Activated CD4-positive, alpha-beta memory T cell treated with anti-CD3 and anti-CD28 coated beads, Interleukin-2, amount 10 ng/mL, durations not matched to agents 7 days and 5 days (primary cell): ENCODE measurements around the gene SPAG7. TPM values are rescaled to one million over a fixed set of nuclear protein-coding genes. Genes with fewer than 3 reads are reported as not detected.
A peak's percentile ranks its signal among the peaks of the same experiment; 100 is the strongest.

Experiments
- CTCF ChIA-PET: fragments of 350-600 bp; sonication (Branson Sonifier 250); formaldehyde crosslinking; loops from one replicate; lab custom pipeline; 2021; ENCODE audit warnings: antibody characterized with exemption, inconsistent platforms; lab: Charles Lee
- POLR2A ChIA-PET: fragments of 350-600 bp; sonication (Branson Sonifier 250); formaldehyde crosslinking; loops from one replicate; lab custom pipeline; 2021; ENCODE audit warnings: antibody characterized with exemption; lab: Charles Lee
- DNase-seq: peaks from one replicate; pipeline ENCODE4 v3.0.0-alpha.2; 2020
- H3K27ac Mint-ChIP-seq: one replicate; pipeline ENCODE4 v1.8.0; 2021; ENCODE audit warnings: mild to moderate bottlenecking, mixed read lengths
- H3K27me3 Mint-ChIP-seq: one replicate; pipeline ENCODE4 v1.8.0; 2021; ENCODE audit warnings: mixed read lengths
- H3K36me3 Mint-ChIP-seq: one replicate; pipeline ENCODE4 v1.8.0; 2021; ENCODE audit warnings: low read depth, mixed read lengths
- H3K4me1 Mint-ChIP-seq: one replicate; pipeline ENCODE4 v1.8.0; 2021; ENCODE audit warnings: mixed read lengths
- H3K4me3 Mint-ChIP-seq: one replicate; pipeline ENCODE4 v1.8.0; 2021; ENCODE audit warnings: mild to moderate bottlenecking, mixed read lengths
- H3K9me3 Mint-ChIP-seq: one replicate; pipeline ENCODE4 v1.8.0; 2021; ENCODE audit warnings: mixed read lengths
- total RNA-seq, 2 experiments: library from RNA; stranded (reverse); gene quantifications; one replicate each; pipeline ENCODE4 v1.2.3, GENCODE V29; 2021

The SPAG7 gene
- total RNA-seq, 2 experiments from 2014 or later: 53.0 to 58.2 TPM

- Mint-ChIP-seq H3K27ac (no peak overlapping the region), H3K36me3 (peaks cover 46% of the 10 kb centered on the region), H3K27me3 (no peaks in the 10 kb centered on the region), H3K4me3 (no peak overlapping the region), H3K4me1 (peaks cover 14% of the 10 kb centered on the region), H3K9me3 (no peaks in the 10 kb centered on the region)
- ChIA-PET POLR2A (interaction anchor here (8.6 to 15.5 kb wide), 2 partner anchors 16 to 24 kb away, joined by 78 to 711 read pairs; partner anchors contain the start of genes CAMTA2, ENO3, PFN1 and RNF167), CTCF (no interaction called here)
- DNase-seq: no peak
Measured at GRCh38 chr17:4972322-4972721, 4.7 kb upstream of the SPAG7 start.

GRCh38 chr17:4971826-4972225, 4.2 kb upstream of the SPAG7 start:
- no peaks in the 10 kb centered on the region for H3K27me3 Mint-ChIP-seq
- ChIA-PET POLR2A (interaction anchor here (1.5 to 15.5 kb wide), 3 partner anchors 8 to 24 kb away, joined by 8 to 711 read pairs (median 78); partner anchors contain the start of genes CAMTA2, ENO3, PFN1 and RNF167), CTCF (interaction anchor here (1.2 to 1.7 kb wide), 3 partner anchors 8 to 90 kb away, joined by 4 to 9 read pairs (median 5); partner anchors contain the start of gene CAMTA2)
- DNase-seq: no peak
- H3K4me3 Mint-ChIP-seq: no peak overlapping the region
- H3K36me3 Mint-ChIP-seq: peaks cover 41% of the 10 kb centered on the region
- H3K4me1 Mint-ChIP-seq: peaks cover 14% of the 10 kb centered on the region
- no peaks in the 10 kb centered on the region for H3K9me3 Mint-ChIP-seq
- H3K27ac Mint-ChIP-seq: no peak overlapping the region

GRCh38 chr17:4970273-4970672, 2.7 kb upstream of the SPAG7 start:
- CTCF ChIA-PET: interaction anchor here (1.0 to 1.7 kb wide), 5 partner anchors 11 to 92 kb away, joined by 3 to 9 read pairs (median 4); partner anchors contain the start of genes CAMTA2 and CHRNE
- H3K4me3 Mint-ChIP-seq: no peak overlapping the region
- peak overlapping the region; percentile 62 for H3K27ac Mint-ChIP-seq
- H3K36me3 Mint-ChIP-seq: peaks cover 44% of the 10 kb centered on the region
- DNase-seq: no peak
- no peaks in the 10 kb centered on the region for H3K9me3 Mint-ChIP-seq
- no peaks in the 10 kb centered on the region for H3K27me3 Mint-ChIP-seq
- POLR2A ChIA-PET: interaction anchor here (0.8 to 15.5 kb wide), 6 partner anchors 10 to 53 kb away, joined by 4 to 711 read pairs (median 24); partner anchors contain the start of genes CAMTA2, ENO3, INCA1 and KIF1C
- H3K4me1 Mint-ChIP-seq: peaks cover 25% of the 10 kb centered on the region

GRCh38 chr17:4969551-4970173, 2.0 kb upstream of the SPAG7 start:
- H3K9me3 Mint-ChIP-seq: no peaks in the 10 kb centered on the region
- H3K4me3 Mint-ChIP-seq: no peak overlapping the region
- no peaks in the 10 kb centered on the region for H3K27me3 Mint-ChIP-seq
- H3K27ac Mint-ChIP-seq: no peak overlapping the region
- H3K36me3 Mint-ChIP-seq: peaks cover 42% of the 10 kb centered on the region
- peaks cover 27% of the 10 kb centered on the region for H3K4me1 Mint-ChIP-seq
- DNase-seq: no peak
- ChIA-PET POLR2A (interaction anchor here (0.8 to 15.5 kb wide), 9 partner anchors 11 to 65 kb away, joined by 3 to 711 read pairs (median 8); partner anchors contain the start of genes CAMTA2, ENO3, INCA1 and KIF1C), CTCF (interaction anchor here (0.9 to 1.8 kb wide), 5 partner anchors 10 to 92 kb away, joined by 3 to 6 read pairs (median 4); partner anchors contain the start of genes PFN1, RNF167 and SLC25A11)

- ChIA-PET POLR2A (interaction anchor here (1.1 to 15.5 kb wide), 9 partner anchors 11 to 66 kb away, joined by 3 to 711 read pairs (median 8); partner anchors contain the start of genes CAMTA2, ENO3, INCA1 and KIF1C), CTCF (interaction anchor here (0.9 to 1.8 kb wide), 4 partner anchors 10 to 93 kb away, joined by 4 to 6 read pairs (median 4); partner anchors contain the start of genes PFN1, RNF167 and SLC25A11)
- no peak overlapping the region for H3K4me3 Mint-ChIP-seq
- H3K9me3 Mint-ChIP-seq: no peaks in the 10 kb centered on the region
- H3K27me3 Mint-ChIP-seq: no peaks in the 10 kb centered on the region
- H3K4me1 Mint-ChIP-seq: peaks cover 25% of the 10 kb centered on the region
- peak; percentile 57 for DNase-seq
- no peak overlapping the region for H3K27ac Mint-ChIP-seq
- H3K36me3 Mint-ChIP-seq: peaks cover 38% of the 10 kb centered on the region
Measured at GRCh38 chr17:4969047-4969550, 1.5 kb upstream of the SPAG7 start.

- DNase-seq: no peak
- POLR2A ChIA-PET: interaction anchor here (1.1 to 15.5 kb wide), 9 partner anchors 12 to 825 kb away, joined by 3 to 711 read pairs (median 8); partner anchors contain the start of genes CAMTA2, ENO3, INCA1 and KIF1C
- H3K4me3 Mint-ChIP-seq: no peak overlapping the region
- no peak overlapping the region for H3K27ac Mint-ChIP-seq
- CTCF ChIA-PET: interaction anchor here (1.0 to 2.4 kb wide), 7 partner anchors 9 to 94 kb away, joined by 4 to 22 read pairs (median 6); partner anchors contain the start of genes CAMTA2, INCA1, KIF1C and PFN1
- peaks cover 23% of the 10 kb centered on the region for H3K4me1 Mint-ChIP-seq
- no peaks in the 10 kb centered on the region for H3K27me3 Mint-ChIP-seq
- no peaks in the 10 kb centered on the region for H3K9me3 Mint-ChIP-seq
- H3K36me3 Mint-ChIP-seq: peaks cover 34% of the 10 kb centered on the region
Measured at GRCh38 chr17:4968486-4969046, 949 bp upstream of the SPAG7 start.

GRCh38 chr17:4966844-4967538, 626 bp downstream of the SPAG7 start:
- H3K9me3 Mint-ChIP-seq: no peaks in the 10 kb centered on the region
- peak; percentile 97 for DNase-seq
- peaks cover 25% of the 10 kb centered on the region for H3K4me1 Mint-ChIP-seq
- no peaks in the 10 kb centered on the region for H3K27me3 Mint-ChIP-seq
- no peak overlapping the region for H3K27ac Mint-ChIP-seq
- peaks cover 28% of the 10 kb centered on the region for H3K36me3 Mint-ChIP-seq
- no peak overlapping the region for H3K4me3 Mint-ChIP-seq
- ChIA-PET POLR2A (interaction anchor here (0.8 to 15.5 kb wide), 14 partner anchors 13 to 823 kb away, joined by 3 to 711 read pairs (median 4); partner anchors contain the start of genes CAMTA2, CHRNE, ENO3 and INCA1), CTCF (interaction anchor here (0.6 to 2.4 kb wide), 20 partner anchors 11 to 472 kb away, joined by 3 to 22 read pairs (median 6); partner anchors contain the start of genes C1QBP, CAMTA2, CHRNE and ENO3)

GRCh38 chr17:4965311-4965986, 2.2 kb downstream of the SPAG7 start:
- Mint-ChIP-seq H3K4me3 (peak overlapping the region; percentile 27), H3K36me3 (peaks cover 21% of the 10 kb centered on the region), H3K4me1 (peaks cover 17% of the 10 kb centered on the region), H3K27me3 (no peaks in the 10 kb centered on the region), H3K9me3 (no peaks in the 10 kb centered on the region), H3K27ac (peak overlapping the region; percentile 31)
- ChIA-PET POLR2A (interaction anchor here (8.6 to 15.5 kb wide), 2 partner anchors 17 to 22 kb away, joined by 78 to 711 read pairs; partner anchors contain the start of genes CAMTA2, ENO3, PFN1 and RNF167), CTCF (interaction anchor here (0.8 to 2.3 kb wide), 4 partner anchors 15 to 62 kb away, joined by 3 to 7 read pairs (median 6); partner anchors contain the start of genes CAMTA2, CHRNE, RNF167 and SLC25A11)
- no peak for DNase-seq

- ChIA-PET CTCF (no interaction called here), POLR2A (interaction anchor here (13.3 kb wide), 1 partner anchor 19 kb away, joined by 229 read pairs; the partner anchor contains the start of genes PFN1, RNF167 and SLC25A11)
- Mint-ChIP-seq H3K4me3 (no peak overlapping the region), H3K27ac (no peak overlapping the region), H3K4me1 (peaks cover 8% of the 10 kb centered on the region), H3K36me3 (peaks cover 28% of the 10 kb centered on the region), H3K27me3 (no peaks in the 10 kb centered on the region), H3K9me3 (no peaks in the 10 kb centered on the region)
- no peak for DNase-seq
Measured at GRCh38 chr17:4960279-4960922, 7.2 kb downstream of the SPAG7 start.

- peaks cover 4% of the 10 kb centered on the region for H3K4me1 Mint-ChIP-seq
- ChIA-PET POLR2A (interaction anchor here (13.3 kb wide), 1 partner anchor 18 kb away, joined by 229 read pairs; the partner anchor contains the start of genes PFN1, RNF167 and SLC25A11), CTCF (interaction anchor here (1.3 kb wide), 1 partner anchor 9 kb away, joined by 4 read pairs; no protein-coding TSS in a partner anchor)
- no peaks in the 10 kb centered on the region for H3K9me3 Mint-ChIP-seq
- H3K4me3 Mint-ChIP-seq: no peak overlapping the region
- no peaks in the 10 kb centered on the region for H3K27me3 Mint-ChIP-seq
- no peak for DNase-seq
- H3K27ac Mint-ChIP-seq: no peak overlapping the region
- H3K36me3 Mint-ChIP-seq: peaks cover 24% of the 10 kb centered on the region
Measured at GRCh38 chr17:4959261-4959965, 8.2 kb downstream of the SPAG7 start.
